Panc1 (cell line): ENCODE results near the gene IGLL5. TPM values are rescaled to one million over a fixed set of nuclear protein-coding genes. Genes with fewer than 3 reads are reported as not detected.

Source experiments
- ATAC-seq: fragments of 200-7000 bp; cut with Tn5 transposase; 2 replicates; pipeline ENCODE4 v1.9.1; 2020; ENCODE audit warnings: mild to moderate bottlenecking, moderate library complexity
- BruUV-seq: library from RNA; stranded (reverse); fragments of 400-500 nt; replicated peaks from 2 replicates; lab custom pipeline; 2021; lab: Mats Ljungman, UMichigan
- CTCF ChIA-PET: fragments of 300-600 bp; sonication (Branson Sonifier 250); formaldehyde crosslinking; loops from one replicate; lab custom pipeline; 2022; ENCODE audit warnings: antibody characterized with exemption; lab: Charles Lee
- POLR2A ChIA-PET: fragments of 300-600 bp; sonication (Branson Sonifier 250); formaldehyde crosslinking; loops from one replicate; lab custom pipeline; 2022; ENCODE audit warnings: antibody characterized with exemption; lab: Charles Lee
- DNase-seq: peaks from one replicate; pipeline ENCODE4 v3.0.0-alpha.2; 2010; ENCODE audit warnings: low read depth, low spot score
- H3K27ac ChIP-seq: 2 replicates; pipeline ENCODE4 v1.5.1; 2011; ENCODE audit warnings: mild to moderate bottlenecking, low read length, inconsistent platforms
- H3K27me3 ChIP-seq: fragments of 200-500 bp; sonication (Bioruptor generic); 2 replicates; pipeline ENCODE4 v1.6.0; 2014; ENCODE audit warnings: low read length, inconsistent platforms; ENCODE audit not compliant: control insufficient read depth, insufficient read depth
- H3K36me3 ChIP-seq: fragments of 200-500 bp; sonication (Bioruptor generic); 2 replicates; pipeline ENCODE4 v1.5.1; 2014; ENCODE audit warnings: inconsistent platforms, mild to moderate bottlenecking, low read length, moderate library complexity; ENCODE audit not compliant: control insufficient read depth, insufficient read depth
- H3K4me1 ChIP-seq: 2 replicates; pipeline ENCODE4 v1.5.1; 2011; ENCODE audit warnings: inconsistent platforms, mild to moderate bottlenecking, low read length, moderate library complexity; ENCODE audit not compliant: control insufficient read depth, insufficient read depth
- H3K4me3 ChIP-seq, 2 experiments: 2 replicates each; pipeline ENCODE4 v1.5.1; 2011 to 2012; ENCODE audit warnings: low read depth in 2 of 2, low read length in 2 of 2, mild to moderate bottlenecking in 2 of 2, inconsistent platforms in 1 of 2, moderate library complexity in 1 of 2
- H3K9me3 ChIP-seq: fragments of 200-500 bp; sonication (Bioruptor generic); 2 replicates; pipeline ENCODE4 v1.5.1; 2014; ENCODE audit warnings: low read depth, mild to moderate bottlenecking, inconsistent platforms, low read length, moderate library complexity; ENCODE audit not compliant: control insufficient read depth, insufficient read depth
- POLR2AphosphoS5 ChIP-seq: IDR thresholded peaks from 2 replicates; pipeline ENCODE4 v1.6.1; 2012; ENCODE audit warnings: mild to moderate bottlenecking, low read depth, low read length, moderate library complexity
- SIN3A ChIP-seq: IDR thresholded peaks from 2 replicates; pipeline ENCODE4 v1.6.1; 2012; ENCODE audit warnings: low read depth, mild to moderate bottlenecking, low read length, moderate library complexity, borderline replicate concordance; ENCODE audit not compliant: insufficient read depth
- TCF7L2 ChIP-seq: IDR thresholded peaks from 2 replicates; pipeline ENCODE4 v1.6.1; 2011; ENCODE audit warnings: mild to moderate bottlenecking, low read depth, low read length, inconsistent platforms
- in situ Hi-C: cut with HindIII; loops from 2 replicates; pipeline ENCODE4 v1.10.0; 2016; ENCODE audit warnings: low sequenced_read_pairs, low pct_unique_long_range_greater_than_20kb
- intact Hi-C: fragments of 100-400 bp; cut with micrococcal nuclease; formaldehyde crosslinking; loops from one replicate; pipeline ENCODE4 v1.10.0; 2022; ENCODE audit not compliant: unreplicated experiment
- total RNA-seq: library from RNA; stranded (reverse); gene quantifications from one replicate; pipeline ENCODE4 v1.2.1, GENCODE V29; 2021; ENCODE audit not compliant: unreplicated experiment
- TF ChIP-seq, protein P1 (sequence below), 2 experiments: IDR thresholded peaks; 2 replicates each; pipeline ENCODE4 v1.6.1; 2011 to 2012; ENCODE audit warnings: low read depth in 2 of 2, control low read depth in 1 of 2, low read length in 1 of 2, mild to moderate bottlenecking in 1 of 2, moderate library complexity in 1 of 2; ENCODE audit not compliant: insufficient read depth in 1 of 2
- TF ChIP-seq, protein P2 (sequence below): fragments of 450-650 bp; IDR thresholded peaks from 2 replicates; pipeline ENCODE4 v1.5.1; 2017; ENCODE audit warnings: mild to moderate bottlenecking

Gene IGLL5
- total RNA-seq, 1 experiment from 2014 or later = not detected

DNA sequence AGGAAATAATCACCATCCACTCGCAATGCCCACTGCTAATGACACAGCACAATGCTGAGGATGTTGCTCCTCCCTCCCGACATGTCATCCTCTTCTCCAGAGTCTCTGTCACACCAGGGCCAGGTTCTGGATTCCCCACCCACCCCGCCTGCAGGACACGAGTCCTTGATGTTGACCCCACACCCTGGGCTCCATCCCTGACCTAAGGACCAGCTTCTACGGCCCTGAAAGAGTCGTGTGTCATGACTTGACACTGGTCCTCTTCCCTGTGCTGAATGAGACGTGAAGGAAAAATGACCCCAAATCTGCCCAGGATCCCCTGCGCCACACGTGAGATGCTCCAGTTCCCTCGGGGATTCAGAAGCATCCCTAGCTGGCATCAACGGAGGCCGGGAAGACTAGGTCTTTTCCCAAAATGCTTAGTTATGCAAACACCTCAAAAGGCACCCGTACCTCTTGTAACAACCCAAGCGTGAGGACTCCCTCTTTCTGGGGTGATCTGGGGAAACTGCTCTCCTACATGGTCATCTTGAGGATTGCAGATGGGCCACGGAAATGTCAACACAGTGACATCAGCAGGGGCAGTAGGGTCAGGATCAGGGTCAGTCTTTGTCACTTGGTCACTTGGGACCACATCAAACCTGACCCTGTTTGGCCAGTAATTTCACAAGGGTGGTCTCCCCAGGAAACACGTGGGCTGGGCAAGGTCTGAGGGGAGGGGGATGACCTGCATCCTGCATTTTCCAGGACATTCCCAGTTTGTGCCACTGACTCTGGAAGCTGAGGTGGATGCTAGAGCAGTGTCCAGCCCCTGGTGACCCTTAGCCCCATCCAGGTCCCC, 42.0 kb downstream of the IGLL5 start:
- TF ChIP-seq POLR2AphosphoS5 (no peak), SIN3A (no peak), TCF7L2 (no peak)
- TF ChIP-seq, protein P1, sequence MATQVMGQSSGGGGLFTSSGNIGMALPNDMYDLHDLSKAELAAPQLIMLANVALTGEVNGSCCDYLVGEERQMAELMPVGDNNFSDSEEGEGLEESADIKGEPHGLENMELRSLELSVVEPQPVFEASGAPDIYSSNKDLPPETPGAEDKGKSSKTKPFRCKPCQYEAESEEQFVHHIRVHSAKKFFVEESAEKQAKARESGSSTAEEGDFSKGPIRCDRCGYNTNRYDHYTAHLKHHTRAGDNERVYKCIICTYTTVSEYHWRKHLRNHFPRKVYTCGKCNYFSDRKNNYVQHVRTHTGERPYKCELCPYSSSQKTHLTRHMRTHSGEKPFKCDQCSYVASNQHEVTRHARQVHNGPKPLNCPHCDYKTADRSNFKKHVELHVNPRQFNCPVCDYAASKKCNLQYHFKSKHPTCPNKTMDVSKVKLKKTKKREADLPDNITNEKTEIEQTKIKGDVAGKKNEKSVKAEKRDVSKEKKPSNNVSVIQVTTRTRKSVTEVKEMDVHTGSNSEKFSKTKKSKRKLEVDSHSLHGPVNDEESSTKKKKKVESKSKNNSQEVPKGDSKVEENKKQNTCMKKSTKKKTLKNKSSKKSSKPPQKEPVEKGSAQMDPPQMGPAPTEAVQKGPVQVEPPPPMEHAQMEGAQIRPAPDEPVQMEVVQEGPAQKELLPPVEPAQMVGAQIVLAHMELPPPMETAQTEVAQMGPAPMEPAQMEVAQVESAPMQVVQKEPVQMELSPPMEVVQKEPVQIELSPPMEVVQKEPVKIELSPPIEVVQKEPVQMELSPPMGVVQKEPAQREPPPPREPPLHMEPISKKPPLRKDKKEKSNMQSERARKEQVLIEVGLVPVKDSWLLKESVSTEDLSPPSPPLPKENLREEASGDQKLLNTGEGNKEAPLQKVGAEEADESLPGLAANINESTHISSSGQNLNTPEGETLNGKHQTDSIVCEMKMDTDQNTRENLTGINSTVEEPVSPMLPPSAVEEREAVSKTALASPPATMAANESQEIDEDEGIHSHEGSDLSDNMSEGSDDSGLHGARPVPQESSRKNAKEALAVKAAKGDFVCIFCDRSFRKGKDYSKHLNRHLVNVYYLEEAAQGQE (IDR thresholded peaks at IDR 0.05; ENCODE audit: insufficient read depth in 1 of 2, low read depth in 2 of 2, low read length in 1 of 2) = no peak
- TF ChIP-seq, protein P2, sequence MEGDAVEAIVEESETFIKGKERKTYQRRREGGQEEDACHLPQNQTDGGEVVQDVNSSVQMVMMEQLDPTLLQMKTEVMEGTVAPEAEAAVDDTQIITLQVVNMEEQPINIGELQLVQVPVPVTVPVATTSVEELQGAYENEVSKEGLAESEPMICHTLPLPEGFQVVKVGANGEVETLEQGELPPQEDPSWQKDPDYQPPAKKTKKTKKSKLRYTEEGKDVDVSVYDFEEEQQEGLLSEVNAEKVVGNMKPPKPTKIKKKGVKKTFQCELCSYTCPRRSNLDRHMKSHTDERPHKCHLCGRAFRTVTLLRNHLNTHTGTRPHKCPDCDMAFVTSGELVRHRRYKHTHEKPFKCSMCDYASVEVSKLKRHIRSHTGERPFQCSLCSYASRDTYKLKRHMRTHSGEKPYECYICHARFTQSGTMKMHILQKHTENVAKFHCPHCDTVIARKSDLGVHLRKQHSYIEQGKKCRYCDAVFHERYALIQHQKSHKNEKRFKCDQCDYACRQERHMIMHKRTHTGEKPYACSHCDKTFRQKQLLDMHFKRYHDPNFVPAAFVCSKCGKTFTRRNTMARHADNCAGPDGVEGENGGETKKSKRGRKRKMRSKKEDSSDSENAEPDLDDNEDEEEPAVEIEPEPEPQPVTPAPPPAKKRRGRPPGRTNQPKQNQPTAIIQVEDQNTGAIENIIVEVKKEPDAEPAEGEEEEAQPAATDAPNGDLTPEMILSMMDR = no peak
- ATAC-seq (no peak), DNase-seq (no peak)
- intact Hi-C loops (no loop called here), in situ Hi-C loops (no loop called here)
- Histone ChIP-seq H3K27me3 (no peaks in the 10 kb centered on the region), H3K4me3 (no peak overlapping the region), H3K36me3 (no peaks in the 10 kb centered on the region), H3K27ac (no peak overlapping the region), H3K4me1 (no peaks in the 10 kb centered on the region), H3K9me3 (no peaks in the 10 kb centered on the region)
- ChIA-PET POLR2A (no interaction called here), CTCF (no interaction called here)
- BruUV-seq = no TSS peak

DNA sequence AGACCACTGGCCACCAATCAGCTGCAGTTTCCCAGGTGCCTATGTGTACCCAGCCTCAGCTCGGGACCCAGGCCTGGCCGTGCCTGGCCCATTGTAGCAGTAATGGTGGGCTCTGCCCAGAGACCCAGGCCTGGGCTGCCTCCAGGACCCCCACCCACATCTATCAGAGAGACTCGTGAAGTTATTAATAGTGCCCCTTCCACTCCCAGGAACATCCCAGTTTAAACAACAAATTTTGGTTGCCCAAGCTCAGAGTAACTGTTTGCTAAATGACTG, 42.5 kb downstream of the IGLL5 start:
- Histone ChIP-seq H3K27me3 (no peaks in the 10 kb centered on the region), H3K4me3 (no peak overlapping the region), H3K27ac (no peak overlapping the region), H3K4me1 (no peaks in the 10 kb centered on the region), H3K36me3 (no peaks in the 10 kb centered on the region), H3K9me3 (no peaks in the 10 kb centered on the region)
- ATAC-seq = no peak
- TF ChIP-seq, protein P2 = no peak
- TF ChIP-seq, protein P1 (IDR thresholded peaks at IDR 0.05; ENCODE audit: insufficient read depth in 1 of 2, low read depth in 2 of 2, low read length in 1 of 2) = no peak
- TF ChIP-seq POLR2AphosphoS5 (no peak), SIN3A (no peak), TCF7L2 (no peak)
- ChIA-PET POLR2A (no interaction called here), CTCF (no interaction called here)
- DNase-seq = no peak
- intact Hi-C loops = no loop called here
- BruUV-seq = no TSS peak
- in situ Hi-C loops = no loop called here
